ENCODE results near the gene PDZRN3. TPM values are rescaled to one million over a fixed set of nuclear protein-coding genes. Genes with fewer than 3 reads are reported as not detected.

PDZRN3 gene
- total and polyA plus RNA-seq, 2 donors (not counting 3 experiments of a cell fraction or from before 2014, with no cell fraction given): not detected

DNA sequence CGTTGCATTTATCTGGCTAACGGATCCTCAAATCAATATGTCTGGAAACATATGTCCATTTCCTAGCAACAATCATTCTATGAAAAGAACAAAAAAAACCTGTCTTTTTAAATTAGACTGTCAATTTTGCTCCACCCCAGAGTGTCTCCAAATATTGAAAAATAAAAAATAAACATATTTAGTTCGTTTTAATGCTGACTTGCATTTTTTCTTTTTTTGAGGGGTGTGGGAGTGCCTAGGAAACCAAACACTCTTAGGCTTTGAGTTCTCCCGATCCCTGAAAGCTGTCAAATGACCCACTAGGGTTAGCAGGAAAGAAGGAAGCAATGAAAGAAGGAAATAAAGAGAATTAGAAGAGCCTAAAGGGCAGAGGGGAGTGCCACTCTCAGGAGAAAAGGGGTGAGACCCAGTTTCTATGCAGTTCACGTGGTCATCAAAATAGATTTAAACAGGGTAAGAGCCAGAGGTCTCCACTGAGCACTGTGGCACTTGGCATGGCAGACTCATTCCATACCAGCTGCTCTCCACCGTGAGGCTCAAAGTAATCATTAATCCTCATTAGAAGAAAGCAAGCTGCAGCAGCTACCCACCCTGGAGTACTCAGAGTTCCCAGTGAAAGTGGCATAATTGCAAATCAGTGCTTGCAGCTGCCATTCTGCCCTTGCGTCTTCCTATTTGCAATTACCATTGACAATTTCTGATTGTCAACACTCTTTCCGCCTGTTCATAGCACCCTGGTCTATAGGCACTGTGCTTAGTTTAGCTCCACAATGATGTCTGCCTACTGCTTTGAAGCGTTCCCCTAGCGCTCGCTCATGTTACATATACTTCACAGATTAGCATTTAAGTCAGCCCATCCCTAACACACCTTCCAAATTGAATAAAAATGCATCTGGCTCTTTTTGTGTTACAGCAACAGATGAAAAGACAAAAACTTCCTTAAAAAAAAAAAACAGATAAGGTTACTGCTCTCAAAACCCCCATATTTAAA, 32.3 kb downstream of the PDZRN3 start:
- TF ChIP-seq POLR2A (IDR thresholded peaks at IDR 0.05; ENCODE audit: low read depth, low read length) (no peak), MYC (IDR thresholded peaks at IDR 0.05; ENCODE audit: low read depth, low read length) (no peak), EZH2 (IDR thresholded peaks at IDR 0.05; ENCODE audit: borderline replicate concordance, low read depth, low read length, severe bottlenecking) (no peak), POLR2AphosphoS5 (IDR thresholded peaks at IDR 0.05; ENCODE audit: insufficient read depth, low read depth, low read length) (no peak), JUN (IDR thresholded peaks at IDR 0.05; ENCODE audit: borderline replicate concordance, insufficient read depth, insufficient read length, low read depth) (no peak), GATA2 (IDR thresholded peaks at IDR 0.05; ENCODE audit: insufficient read depth, insufficient read length, low read depth, low read length) (no peak), FOS (IDR thresholded peaks at IDR 0.05; ENCODE audit: borderline replicate concordance, insufficient read depth, low read length) (no peak)
- TF ChIP-seq, protein P1, sequence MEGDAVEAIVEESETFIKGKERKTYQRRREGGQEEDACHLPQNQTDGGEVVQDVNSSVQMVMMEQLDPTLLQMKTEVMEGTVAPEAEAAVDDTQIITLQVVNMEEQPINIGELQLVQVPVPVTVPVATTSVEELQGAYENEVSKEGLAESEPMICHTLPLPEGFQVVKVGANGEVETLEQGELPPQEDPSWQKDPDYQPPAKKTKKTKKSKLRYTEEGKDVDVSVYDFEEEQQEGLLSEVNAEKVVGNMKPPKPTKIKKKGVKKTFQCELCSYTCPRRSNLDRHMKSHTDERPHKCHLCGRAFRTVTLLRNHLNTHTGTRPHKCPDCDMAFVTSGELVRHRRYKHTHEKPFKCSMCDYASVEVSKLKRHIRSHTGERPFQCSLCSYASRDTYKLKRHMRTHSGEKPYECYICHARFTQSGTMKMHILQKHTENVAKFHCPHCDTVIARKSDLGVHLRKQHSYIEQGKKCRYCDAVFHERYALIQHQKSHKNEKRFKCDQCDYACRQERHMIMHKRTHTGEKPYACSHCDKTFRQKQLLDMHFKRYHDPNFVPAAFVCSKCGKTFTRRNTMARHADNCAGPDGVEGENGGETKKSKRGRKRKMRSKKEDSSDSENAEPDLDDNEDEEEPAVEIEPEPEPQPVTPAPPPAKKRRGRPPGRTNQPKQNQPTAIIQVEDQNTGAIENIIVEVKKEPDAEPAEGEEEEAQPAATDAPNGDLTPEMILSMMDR (IDR thresholded peaks at IDR 0.05; ENCODE audit: extremely low read depth in 1 of 2, insufficient read depth in 1 of 2, low read depth in 1 of 2, low read length in 2 of 2): no peak
- TF ChIP-seq, protein P2, sequence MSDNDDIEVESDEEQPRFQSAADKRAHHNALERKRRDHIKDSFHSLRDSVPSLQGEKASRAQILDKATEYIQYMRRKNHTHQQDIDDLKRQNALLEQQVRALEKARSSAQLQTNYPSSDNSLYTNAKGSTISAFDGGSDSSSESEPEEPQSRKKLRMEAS (IDR thresholded peaks at IDR 0.05; ENCODE audit: insufficient read depth, insufficient read length): no peak
- FAIRE-seq (no peak), DNase-seq (ENCODE audit: low read depth, low spot score) (no peak)
- Histone ChIP-seq H3K79me2 (ENCODE audit: control insufficient read depth, insufficient read depth, low read length) (no peaks in the 10 kb centered on the region), H3K27me3 (ENCODE audit: control insufficient read depth in 2 of 2, insufficient read depth in 2 of 2, low read length in 2 of 2) (no peaks in the 10 kb centered on the region), H3K9me3 (replicated peaks; ENCODE audit: control insufficient read depth, insufficient read depth, low read length) (no peaks in the 10 kb centered on the region), H4K20me1 (replicated peaks; ENCODE audit: control insufficient read depth, extremely low read depth, insufficient read depth, low read length) (no peaks in the 10 kb centered on the region), H3K4me3 (replicated peaks in 1 of 3; ENCODE audit: insufficient read depth in 1 of 3, low read depth in 1 of 3, low read length in 3 of 3) (no peak overlapping the region), H2AFZ (ENCODE audit: low read depth, low read length) (no peak overlapping the region), H3K9me1 (replicated peaks; ENCODE audit: control insufficient read depth, extremely low read depth, insufficient read depth, low read length) (no peaks in the 10 kb centered on the region), H3K27ac (ENCODE audit: insufficient read depth, low read depth, low read length) (no peak overlapping the region), H3K4me2 (ENCODE audit: insufficient read depth, low read length) (no peak overlapping the region), H3K36me3 (ENCODE audit: control insufficient read depth in 2 of 2, extremely low read depth in 1 of 2, insufficient read depth in 2 of 2, low read length in 2 of 2) (no peaks in the 10 kb centered on the region), H3K9ac (replicated peaks; ENCODE audit: extremely low read depth, insufficient read depth, low read length) (no peak overlapping the region), H3K4me1 (ENCODE audit: control insufficient read depth, extremely low read depth, insufficient read depth, low read length) (no peaks in the 10 kb centered on the region)
- ChIA-PET POLR2A (no interaction called here), CTCF (no interaction called here)
- dilution Hi-C loops (cut with MboI; ENCODE audit: extremely low pct_ligation_motif_present, low sequenced_read_pairs): no loop called here
- BruUV-seq (replicated peaks): no TSS peak
- intact Hi-C loops (cut with micrococcal nuclease): no loop called here
